ENCODE measurements around the gene PRKCE. TPM values are rescaled to one million over a fixed set of nuclear protein-coding genes. Genes with fewer than 3 reads are reported as not detected.

Gene PRKCE
- total RNA-seq, 1 donor from 2014 or later, result 4.6 TPM

GRCh38 chr2:45643543-45644542 lies 7.6 kb upstream of the PRKCE start:
- intact Hi-C loops (cut with DNase I), result loop anchor here (1.0 to 10.0 kb wide), 3 partner anchors 134 to 651 kb away; partner anchors contain the start of gene EPAS1
- Histone ChIP-seq H3K27me3 (no peaks in the 10 kb centered on the region), H3K9me3 (no peaks in the 10 kb centered on the region), H3K27ac (no peak overlapping the region), H3K4me1 (peaks cover 0 to 3% of the 10 kb centered on the region in 2 donors), H3K4me3 (peak overlapping the region; percentile 57 to 63), H3K36me3 (no peaks in the 10 kb centered on the region)
- TF ChIP-seq CTCF (IDR thresholded peaks at IDR 0.05), result peak; percentile 94 to 100 (median 98)
- peak in 1 of 2 donors; percentile 76 for DNase-seq (ENCODE audit: low spot score in 2 of 2)

GRCh38 chr2:45646289-45646688 lies 5.2 kb upstream of the PRKCE start:
- intact Hi-C loops (cut with DNase I), result loop anchor here (10.0 kb wide), 1 partner anchor 649 kb away; the partner anchor contains the start of gene EPAS1

GRCh38 chr2:45647356-45647755 lies 4.1 kb upstream of the PRKCE start:
- no peak overlapping the region for H3K4me3 ChIP-seq
- H3K36me3 ChIP-seq, result no peaks in the 10 kb centered on the region
- H3K27me3 ChIP-seq, result no peaks in the 10 kb centered on the region
- H3K4me1 ChIP-seq, result peaks cover 2 to 7% of the 10 kb centered on the region in 2 donors
- no peak for DNase-seq (ENCODE audit: low spot score in 2 of 2)
- intact Hi-C loops (cut with DNase I), result loop anchor here (10.0 kb wide), 1 partner anchor 647 kb away; the partner anchor contains the start of gene EPAS1
- H3K9me3 ChIP-seq, result no peaks in the 10 kb centered on the region
- no peak overlapping the region for H3K27ac ChIP-seq
- TF ChIP-seq CTCF (IDR thresholded peaks at IDR 0.05), result no peak

More at GRCh38 chr2:45646289-45646688, 5.2 kb upstream of the PRKCE start:
- no peak for DNase-seq (ENCODE audit: low spot score in 2 of 2)
- TF ChIP-seq CTCF (IDR thresholded peaks at IDR 0.05), result no peak
- Histone ChIP-seq H3K36me3 (no peaks in the 10 kb centered on the region), H3K4me1 (peaks cover 2 to 7% of the 10 kb centered on the region in 2 donors), H3K27me3 (no peaks in the 10 kb centered on the region), H3K9me3 (no peaks in the 10 kb centered on the region), H3K27ac (no peak overlapping the region), H3K4me3 (no peak overlapping the region)

GRCh38 chr2:45647986-45648520 lies 3.4 kb upstream of the PRKCE start:
- no peak for TF ChIP-seq CTCF (IDR thresholded peaks at IDR 0.05)
- no peak overlapping the region for H3K27ac ChIP-seq
- intact Hi-C loops (cut with DNase I), result loop anchor here (10.0 kb wide), 1 partner anchor 647 kb away; the partner anchor contains the start of gene EPAS1
- no peaks in the 10 kb centered on the region for H3K27me3 ChIP-seq
- DNase-seq (ENCODE audit: low spot score in 2 of 2), result no peak
- no peaks in the 10 kb centered on the region for H3K36me3 ChIP-seq
- no peak overlapping the region for H3K4me3 ChIP-seq
- H3K9me3 ChIP-seq, result no peaks in the 10 kb centered on the region
- H3K4me1 ChIP-seq, result peaks cover 2 to 9% of the 10 kb centered on the region in 2 donors

GRCh38 chr2:45648636-45649035 lies 2.8 kb upstream of the PRKCE start:
- H3K4me3 ChIP-seq, result no peak overlapping the region
- H3K36me3 ChIP-seq, result no peaks in the 10 kb centered on the region
- H3K9me3 ChIP-seq, result no peaks in the 10 kb centered on the region
- no peak overlapping the region for H3K27ac ChIP-seq
- DNase-seq (ENCODE audit: low spot score in 2 of 2), result no peak
- no peak for TF ChIP-seq CTCF (IDR thresholded peaks at IDR 0.05)
- H3K4me1 ChIP-seq, result peaks cover 2 to 9% of the 10 kb centered on the region in 2 donors
- intact Hi-C loops (cut with DNase I), result loop anchor here (10.0 kb wide), 1 partner anchor 646 kb away; the partner anchor contains the start of gene EPAS1
- no peaks in the 10 kb centered on the region for H3K27me3 ChIP-seq

All from ascending aorta (tissue), 2 donors.